Transverse colon (tissue), 4 donors: Measurements from ENCODE around the gene RHOD. TPM values are rescaled to one million over a fixed set of nuclear protein-coding genes. Genes with fewer than 3 reads are reported as not detected.

ENCODE experiments used
- DNase-seq: peaks from one replicate; pipeline ENCODE4 v3.0.0-alpha.2; 2019
- H3K27ac ChIP-seq, 4 donors: fragments of 200-600 bp; sonication (generic); 2 replicates each; pipeline ENCODE4 v1.5.1; 2016 to 2018; ENCODE audit warnings: inconsistent platforms in 4 of 4
- H3K27me3 ChIP-seq: fragments of 200-600 bp; sonication (generic); 2 replicates; pipeline ENCODE4 v1.5.1; 2017; ENCODE audit warnings: inconsistent platforms
- H3K36me3 ChIP-seq, 4 donors: fragments of 200-600 bp; sonication (generic); 2 replicates each; pipeline ENCODE4 v1.5.1; 2017 to 2019; ENCODE audit warnings: inconsistent platforms in 4 of 4
- H3K4me1 ChIP-seq, 4 donors: fragments of 200-600 bp; sonication (generic); 2 replicates each; pipeline ENCODE4 v1.5.1; 2017 to 2020; ENCODE audit warnings: inconsistent platforms in 4 of 4
- H3K4me3 ChIP-seq, 4 donors: fragments of 200-600 bp; sonication (generic); 1 replicate in 1 of 4; 2 replicates in 3 of 4; pipeline versions ENCODE4 v1.5.1 to v1.6.1; 2017 to 2019; ENCODE audit warnings: inconsistent platforms in 4 of 4
- H3K9me3 ChIP-seq, 2 donors: fragments of 200-600 bp; sonication (generic); 2 replicates each; pipeline ENCODE4 v1.5.1; 2017 to 2019; ENCODE audit warnings: inconsistent platforms in 2 of 2
- CTCF ChIP-seq, 5 experiments: fragments of 200-600 bp in 3 of 5; fragments of 450-650 bp in 2 of 5; sonication (generic) in 3 of 5; IDR thresholded peaks; 1 replicate in 2 of 5; 2 replicates in 3 of 5; pipeline ENCODE4 v1.5.1; 2016 to 2017; ENCODE audit warnings: antibody characterized with exemption in 5 of 5, inconsistent platforms in 3 of 5, mild to moderate bottlenecking in 2 of 5, moderate library complexity in 1 of 5
- EP300 ChIP-seq: sonication (generic); formaldehyde crosslinking; IDR thresholded peaks from one replicate; pipeline ENCODE4 v1.6.1; 2017; ENCODE audit warnings: antibody characterized with exemption, low read depth
- POLR2A ChIP-seq: fragments of 450-650 bp; IDR thresholded peaks from one replicate; pipeline ENCODE4 v1.6.1; 2016; ENCODE audit warnings: antibody characterized with exemption, mild to moderate bottlenecking, moderate library complexity
- POLR2AphosphoS5 ChIP-seq, 3 donors: sonication (generic); formaldehyde crosslinking; IDR thresholded peaks; one replicate each; pipeline ENCODE4 v1.6.1; 2016; ENCODE audit warnings: antibody characterized with exemption in 3 of 3
- WGBS, 2 donors: methylation state at CpG; one replicate each; pipeline ENCODE4 v1.1.5; 2018; ENCODE audit warnings: low coverage in 1 of 2; 5-methylcytosine and 5-hydroxymethylcytosine counted together
- in situ Hi-C, 4 donors: fragments of 200-750 bp; cut with MboI; loops; one replicate each; pipeline versions ENCODE4 v1.15.0 to v1.15.1; 2017; ENCODE audit warnings: low sequenced_read_pairs in 3 of 4, low pct_ligation_motif_present in 1 of 4, low pct_unique_long_range_greater_than_20kb in 1 of 4
- intact Hi-C: fragments of 100-400 bp; cut with DNase I; formaldehyde crosslinking; loops from one replicate; pipeline ENCODE4 v1.15.1; 2023; ENCODE audit warnings: low total_unique reads
- total RNA-seq, 4 donors: library from RNA; depleted of rRNA; stranded (reverse); fragments of >200 nt; gene quantifications; one replicate each; pipeline ENCODE4 v1.1.0, GENCODE V29; 2016

RHOD gene
- total RNA-seq, 4 donors from 2014 or later, result 1.2 to 54.6 (median 5.8) TPM

- in situ Hi-C loops (loop anchor here in 2 of 4 donors (5.0 kb wide), 1 partner anchor 83 kb away; no protein-coding TSS in a partner anchor), intact Hi-C loops (loop anchor here (10.0 kb wide), 1 partner anchor 81 kb away; no protein-coding TSS in a partner anchor)
- no peak for TF ChIP-seq POLR2A
- TF ChIP-seq POLR2AphosphoS5 (IDR thresholded peaks at IDR 0.05), result no peak
- TF ChIP-seq CTCF (IDR thresholded peaks at IDR 0.05), result no peak
- TF ChIP-seq EP300, result no peak
- no peaks in the 10 kb centered on the region for H3K36me3 ChIP-seq
- H3K9me3 ChIP-seq, result no peaks in the 10 kb centered on the region
- no peak for DNase-seq
- no peak overlapping the region for H3K27ac ChIP-seq
- H3K27me3 ChIP-seq, result no peaks in the 10 kb centered on the region
- H3K4me3 ChIP-seq, result no peak overlapping the region
- 81 to 87% methylated on average over 7 to 8 of the region's 8 CpGs for WGBS, 2 donors
- H3K4me1 ChIP-seq, result peaks cover 0 to 12% (median 9%) of the 10 kb centered on the region in 4 donors
Observed at GRCh38 chr11:67083786-67084366, 27.2 kb downstream of the RHOD start.

DNA sequence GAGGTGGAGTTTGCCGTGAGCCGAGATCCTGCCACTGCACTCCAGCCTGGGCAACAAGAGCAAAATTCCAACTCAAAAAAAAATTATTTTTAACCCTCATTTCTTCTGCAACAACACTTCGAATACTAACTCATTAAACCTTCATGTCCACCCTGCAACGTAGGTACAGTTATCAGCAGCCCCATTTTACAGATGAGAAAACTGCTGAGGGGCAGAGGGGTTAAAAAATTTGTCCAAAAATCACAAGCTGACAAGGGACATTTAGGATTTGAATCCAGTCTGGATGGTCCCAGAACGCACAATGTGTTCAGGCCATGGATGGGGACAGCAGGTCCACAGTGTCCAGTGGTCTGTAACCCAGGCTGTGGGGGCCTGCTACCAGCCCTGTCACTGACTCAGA, 29.0 kb downstream of the RHOD start:
- H3K27ac ChIP-seq, result no peak overlapping the region
- H3K36me3 ChIP-seq, result no peaks in the 10 kb centered on the region
- no peaks in the 10 kb centered on the region for H3K27me3 ChIP-seq
- intact Hi-C loops (loop anchor here (10.0 kb wide), 1 partner anchor 79 kb away; no protein-coding TSS in a partner anchor), in situ Hi-C loops (no loop called here)
- TF ChIP-seq CTCF (IDR thresholded peaks at IDR 0.05) (no peak), POLR2AphosphoS5 (IDR thresholded peaks at IDR 0.05) (no peak), EP300 (no peak), POLR2A (no peak)
- H3K4me3 ChIP-seq, result no peak overlapping the region
- no peak for DNase-seq
- 92% methylated on average over 4 to 5 of the region's 5 CpGs for WGBS, 2 donors
- no peaks in the 10 kb centered on the region for H3K9me3 ChIP-seq
- peaks cover 0 to 11% (median 9%) of the 10 kb centered on the region in 4 donors for H3K4me1 ChIP-seq

DNA sequence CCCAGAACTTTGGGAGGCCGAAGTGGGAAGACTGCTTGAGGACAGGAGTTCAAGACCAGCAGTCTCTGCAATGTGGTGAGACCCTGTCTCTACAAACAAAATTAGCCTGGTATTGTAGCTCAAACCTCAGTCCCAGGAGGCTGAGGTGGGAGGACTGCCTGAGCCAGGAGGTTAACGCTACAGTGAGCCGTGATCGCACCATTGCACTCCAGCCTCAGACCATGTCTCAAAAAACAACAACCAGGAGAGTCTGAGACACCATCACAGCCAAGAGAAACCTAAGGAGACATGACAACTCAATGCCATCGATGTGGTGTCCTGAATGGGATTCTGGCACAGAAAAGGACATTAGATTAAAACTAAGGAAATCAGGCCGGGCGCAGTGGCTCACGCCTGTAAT, 34.1 kb downstream of the RHOD start:
- Histone ChIP-seq H3K36me3 (no peaks in the 10 kb centered on the region), H3K27me3 (no peaks in the 10 kb centered on the region), H3K27ac (no peak overlapping the region), H3K4me1 (peaks cover 0 to 6% (median 0%) of the 10 kb centered on the region in 4 donors), H3K4me3 (no peak overlapping the region), H3K9me3 (no peaks in the 10 kb centered on the region)
- TF ChIP-seq POLR2A, result no peak
- TF ChIP-seq POLR2AphosphoS5 (IDR thresholded peaks at IDR 0.05), result no peak
- no peak for TF ChIP-seq CTCF (IDR thresholded peaks at IDR 0.05)
- TF ChIP-seq EP300, result no peak
- intact Hi-C loops, result no loop called here
- 96 to 97% methylated on average over 4 to 8 of the region's 8 CpGs for WGBS, 2 donors
- no peak for DNase-seq
- in situ Hi-C loops, result no loop called here

DNA sequence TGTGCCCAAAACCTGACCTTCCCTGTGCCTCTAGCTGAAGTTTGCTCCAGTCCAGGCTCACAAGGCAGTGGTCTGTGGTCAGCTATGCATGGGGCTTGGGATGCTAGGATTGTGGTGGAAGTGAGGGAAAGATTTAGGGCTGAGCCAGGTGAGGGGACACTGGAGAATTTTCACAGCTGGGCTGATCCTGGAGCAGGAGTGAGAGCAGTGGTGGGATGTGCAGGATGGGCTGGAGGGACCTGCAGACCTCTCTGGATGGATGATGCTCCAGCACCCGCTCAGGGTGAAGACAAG, 38.5 kb downstream of the RHOD start:
- in situ Hi-C loops, result no loop called here
- TF ChIP-seq CTCF (IDR thresholded peaks at IDR 0.05), result peak in 1 of 5 experiments; percentile 4
- TF ChIP-seq POLR2A, result no peak

More for the DNA sequence above, 38.5 kb downstream of the RHOD start:
- H3K4me1 ChIP-seq, result peaks cover 0 to 6% (median 0%) of the 10 kb centered on the region in 4 donors
- no peak overlapping the region for H3K27ac ChIP-seq
- H3K36me3 ChIP-seq, result no peaks in the 10 kb centered on the region
- H3K27me3 ChIP-seq, result no peaks in the 10 kb centered on the region
- H3K9me3 ChIP-seq, result no peaks in the 10 kb centered on the region
- intact Hi-C loops, result no loop called here
- no peak for DNase-seq
- H3K4me3 ChIP-seq, result no peak overlapping the region
- WGBS, 2 donors, result 100% methylated on average over 1 of the region's 1 CpG
